Suppressor macrophage treated with lipopolysaccharide for 1 hour (primary cell): ENCODE results near the gene NWD2.

Experiments
- DNase-seq, 3 donors: peaks; one replicate each; pipeline ENCODE4 v3.0.0-alpha.2; 2020 to 2022

The NWD2 gene

DNA sequence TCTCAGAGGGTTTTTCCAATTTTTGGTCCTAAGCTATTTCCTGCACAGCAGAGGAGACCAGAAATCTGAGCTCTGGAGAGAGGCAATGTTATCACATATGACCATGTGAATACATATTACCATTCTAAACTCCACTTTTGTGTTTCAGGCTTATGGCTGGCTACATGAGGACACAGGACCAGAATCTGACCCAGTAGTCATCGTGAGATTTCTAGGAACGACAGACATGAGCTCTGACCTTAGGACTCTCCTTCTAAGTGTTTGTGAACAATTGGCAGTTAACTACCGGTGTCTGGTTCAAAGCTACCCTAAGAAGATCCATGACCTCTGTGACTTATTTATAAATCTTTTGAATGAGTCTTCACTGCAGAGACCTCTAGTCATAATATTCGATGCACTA is 198.6 kb downstream of the NWD2 start:
- no peak for DNase-seq

GRCh38 chr4:37445023-37445422 is 200.5 kb downstream of the NWD2 start:
- DNase-seq = no peak

- no peak for DNase-seq
These were observed 201.5 kb downstream of the NWD2 start for GRCh38 chr4:37446016-37446415.

DNA sequence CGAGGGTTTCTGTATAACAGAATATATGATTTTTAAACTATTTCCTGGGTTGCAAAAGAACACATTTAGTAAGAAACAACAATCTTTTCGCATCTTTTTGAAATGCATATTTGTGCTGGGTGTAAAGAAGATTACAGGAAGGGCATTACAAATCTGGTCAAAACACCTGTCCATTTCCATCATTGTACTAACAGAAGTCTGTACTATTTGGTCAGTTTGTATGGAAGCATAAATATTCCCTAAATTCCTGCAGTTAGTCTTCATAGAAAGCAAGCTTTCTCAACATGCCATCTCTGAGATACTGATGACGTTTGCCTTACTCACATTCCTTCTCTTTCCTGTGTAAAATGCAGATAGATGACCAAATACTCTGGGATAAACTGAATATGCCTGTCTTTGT is 203.3 kb downstream of the NWD2 start:
- no peak for DNase-seq

DNA sequence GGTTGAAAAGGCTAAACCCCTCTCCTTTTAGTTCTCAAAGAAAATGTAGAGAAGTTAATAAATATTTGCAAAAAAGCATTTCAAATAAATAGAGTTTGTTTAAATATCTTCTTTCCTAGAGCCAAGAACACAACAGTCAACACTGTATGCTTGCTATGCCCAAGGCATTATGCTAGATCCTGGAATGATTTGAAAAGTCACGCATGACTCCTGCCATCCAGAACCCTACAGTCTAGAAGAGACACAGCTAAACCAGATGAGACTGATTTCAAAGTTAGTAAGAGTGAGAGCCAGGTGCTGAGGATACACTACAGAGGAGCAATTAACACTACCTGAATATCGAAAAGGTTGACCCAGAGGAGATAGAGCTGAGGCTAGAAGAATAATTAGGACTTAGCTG is 205.8 kb downstream of the NWD2 start:
- DNase-seq = no peak

- DNase-seq = no peak
These were observed 206.4 kb downstream of the NWD2 start for GRCh38 chr4:37450911-37451310.

DNA sequence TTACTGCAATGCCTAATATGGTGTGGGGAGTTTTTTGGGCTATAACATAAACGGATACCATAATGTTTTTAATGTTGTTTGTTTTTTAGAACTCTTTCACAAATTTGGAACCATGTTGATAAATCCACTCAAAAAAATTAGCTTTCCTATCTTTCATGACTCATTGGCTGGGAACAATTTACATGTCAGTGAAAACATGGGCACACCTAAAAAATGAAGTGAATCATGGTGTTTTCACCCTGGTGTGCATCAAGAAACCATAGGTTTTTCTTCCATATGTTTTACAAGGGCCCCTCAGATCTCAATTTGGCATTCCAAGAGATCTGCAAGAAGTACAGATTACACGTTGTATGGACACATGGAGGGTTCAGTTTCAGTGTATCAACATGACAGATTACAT is 207.1 kb downstream of the NWD2 start:
- DNase-seq = no peak

DNA sequence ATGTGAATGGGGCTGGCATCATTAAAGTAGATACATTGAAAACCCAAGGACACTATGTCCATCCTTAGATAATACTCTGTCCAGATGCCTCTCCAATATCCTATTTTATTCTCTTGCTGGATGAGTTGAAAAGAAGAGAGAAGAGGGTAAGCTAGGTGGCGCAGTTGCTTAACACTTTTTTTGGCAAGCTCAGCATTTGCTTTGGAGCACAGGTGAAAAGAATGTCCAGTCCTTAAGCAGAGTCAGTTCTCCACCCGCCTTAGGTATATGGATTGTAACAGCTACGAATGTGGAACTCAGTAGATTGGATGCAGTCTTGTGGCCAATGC is 208.4 kb downstream of the NWD2 start:
- DNase-seq = peak; percentile 35 to 43 (median 42)

- peak; percentile 69 to 80 (median 76) for DNase-seq
These were observed 208.9 kb downstream of the NWD2 start for GRCh38 chr4:37453281-37453998.

GRCh38 chr4:37453999-37454800 is 209.7 kb downstream of the NWD2 start:
- no peak for DNase-seq

GRCh38 chr4:37455301-37456131 is 211.0 kb downstream of the NWD2 start:
- DNase-seq = no peak

GRCh38 chr4:37461801-37462200 is 217.3 kb downstream of the NWD2 start:
- DNase-seq = no peak

DNA sequence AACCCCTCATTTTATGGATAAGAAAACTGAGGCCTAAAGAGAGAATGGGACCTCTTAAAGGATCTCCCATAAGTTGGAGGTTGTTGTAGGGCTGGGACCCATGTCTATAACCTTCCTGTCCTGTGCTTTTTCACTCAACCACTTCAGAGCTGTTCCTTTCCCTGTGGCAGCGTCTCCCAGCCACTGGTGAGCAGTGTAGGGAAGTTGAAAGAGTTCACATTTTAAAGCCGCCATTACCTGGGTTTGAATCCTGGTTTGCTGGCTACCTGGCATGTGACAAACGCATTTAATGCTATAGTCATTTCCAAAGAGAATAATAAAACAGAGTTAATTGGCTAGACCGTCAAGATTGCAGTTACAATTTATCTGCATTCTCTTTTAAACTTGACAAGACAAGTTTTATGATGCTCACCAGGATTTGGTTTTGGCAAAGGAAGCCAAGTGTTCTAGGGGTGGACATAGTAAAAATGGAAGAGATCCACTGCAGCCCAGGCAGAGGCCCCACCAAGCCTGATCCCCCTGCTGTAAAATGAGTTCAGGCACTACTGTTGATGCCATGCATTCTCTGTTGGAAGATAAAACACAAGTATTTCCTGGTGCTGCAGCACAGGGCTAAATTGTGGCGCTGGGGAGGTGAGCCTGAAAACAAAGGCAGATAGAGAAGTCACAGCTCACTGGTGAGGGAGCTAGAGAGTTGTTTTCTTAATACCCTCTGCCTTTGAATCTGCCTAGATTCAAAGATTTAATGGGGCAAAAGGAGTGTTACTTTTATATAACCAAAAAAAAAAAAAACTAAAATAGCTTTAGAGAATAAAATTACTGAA is 218.7 kb downstream of the NWD2 start:
- no peak for DNase-seq

DNA sequence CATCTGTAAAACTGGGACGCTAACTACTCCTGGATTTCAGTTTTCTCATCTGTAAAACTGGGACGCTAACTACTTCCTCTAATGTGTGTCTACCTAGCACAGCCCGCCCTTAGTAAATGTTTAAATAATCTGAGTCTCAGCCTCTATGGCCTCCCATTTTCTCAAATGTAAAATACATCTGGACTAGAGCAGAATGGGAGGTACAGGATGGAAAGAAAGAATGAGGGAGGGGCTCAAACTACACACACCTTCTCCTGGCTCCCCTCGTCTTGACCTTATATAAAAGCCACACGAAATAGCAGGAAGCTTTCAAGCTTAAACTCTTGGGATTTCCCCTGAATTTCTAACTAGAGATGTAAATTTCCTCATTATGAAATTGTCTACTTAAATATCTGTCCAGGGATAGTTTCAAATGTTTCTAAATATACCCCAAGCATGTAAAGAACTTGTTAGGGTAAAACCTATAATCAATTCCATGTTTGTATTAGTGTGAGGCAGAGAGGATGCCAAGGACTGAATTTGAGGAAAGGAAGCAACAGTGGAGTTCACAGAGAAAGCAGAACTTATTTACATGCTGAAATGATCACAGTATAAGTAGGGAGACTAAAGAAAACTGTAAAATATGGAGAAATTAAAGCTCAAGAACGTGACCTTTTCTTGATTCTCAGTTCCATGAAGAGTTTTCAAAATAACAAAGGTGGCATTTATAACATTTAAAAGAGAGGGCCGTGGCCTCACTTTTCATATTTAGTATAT is 220.0 kb downstream of the NWD2 start:
- peak in 1 of 3 donors; percentile 12 for DNase-seq

GRCh38 chr4:37465296-37465695 is 220.8 kb downstream of the NWD2 start:
- no peak for DNase-seq

- DNase-seq = no peak
These were observed 221.3 kb downstream of the NWD2 start for GRCh38 chr4:37465845-37466244.

- DNase-seq = no peak
These were observed 222.7 kb downstream of the NWD2 start for GRCh38 chr4:37467223-37467622.

DNA sequence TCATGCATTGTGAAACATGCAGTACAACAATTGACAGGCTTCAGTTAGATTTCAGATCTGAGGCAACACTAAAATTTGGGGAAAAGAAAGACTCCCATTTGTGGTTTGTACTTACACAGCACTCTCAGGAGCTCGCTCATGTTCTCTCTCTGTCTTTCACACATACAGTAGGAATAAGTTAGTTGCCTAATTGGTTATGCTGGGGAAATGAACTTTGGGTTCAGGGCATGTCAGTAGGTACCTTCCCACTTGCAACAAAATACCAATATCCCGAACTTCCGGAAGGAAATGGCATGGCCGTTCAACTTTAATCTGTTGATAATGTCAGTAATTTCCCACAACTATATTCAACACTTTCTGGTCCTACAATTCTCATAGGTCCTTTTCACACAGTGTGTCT is 223.3 kb downstream of the NWD2 start:
- no peak for DNase-seq

GRCh38 chr4:37469286-37469685 is 224.7 kb downstream of the NWD2 start:
- DNase-seq = no peak

DNA sequence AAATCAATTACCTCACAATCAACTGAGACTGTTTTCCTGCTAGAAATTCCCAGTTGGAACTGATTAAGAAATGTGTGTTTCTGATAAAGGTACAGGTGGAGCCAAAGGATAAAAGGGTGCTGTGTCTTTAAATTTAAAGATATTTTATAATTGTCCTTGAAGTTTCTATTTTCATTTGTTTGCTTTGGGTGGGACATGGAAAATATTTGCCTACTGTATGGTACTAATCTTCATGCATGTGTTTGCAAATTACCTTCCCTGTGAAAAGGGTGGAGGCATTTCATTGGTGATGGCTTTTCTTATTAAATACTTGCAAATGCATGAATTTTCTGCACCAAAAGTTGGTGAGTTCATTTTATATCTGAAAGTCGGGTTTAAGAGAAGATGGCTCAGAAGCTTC is 225.7 kb downstream of the NWD2 start:
- DNase-seq = no peak

GRCh38 chr4:37471093-37471492 is 226.6 kb downstream of the NWD2 start:
- DNase-seq = no peak

DNA sequence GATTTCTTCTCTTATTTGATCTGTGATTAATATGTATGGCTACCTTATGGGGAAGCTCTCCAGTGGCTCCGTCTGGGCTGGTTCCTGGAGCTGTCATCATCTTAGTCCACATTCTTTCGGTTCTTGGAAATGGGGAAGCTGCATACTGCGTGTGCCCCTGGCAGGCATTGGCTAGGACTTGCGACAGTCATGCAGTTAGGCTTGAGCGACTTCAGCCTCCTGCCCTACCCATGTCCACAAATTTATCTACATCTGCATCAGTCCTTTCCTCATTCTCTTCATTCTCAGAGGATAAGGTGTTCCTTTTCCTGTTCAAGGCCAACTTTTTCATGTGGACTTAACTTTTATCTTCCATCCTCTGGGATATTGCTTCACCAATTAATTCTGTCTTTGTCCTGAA is 227.4 kb downstream of the NWD2 start:
- peak; percentile 37 to 80 (median 52) for DNase-seq
